Activated CD8-positive, alpha-beta memory T cell treated with anti-CD3 and anti-CD28 coated beads, Interleukin-2, amount 50 U/mL, for 4 hours (primary cell): ENCODE measurements around the gene TEX51.

Experiments used
- DNase-seq: peaks from one replicate; pipeline ENCODE4 v3.0.0-alpha.2; 2020

TEX51 gene

GRCh38 chr2:126894082-126894481 is 4.6 kb upstream of the TEX51 start:
- no peak for DNase-seq

- no peak for DNase-seq
Observed at GRCh38 chr2:126894585-126895182, 4.0 kb upstream of the TEX51 start.

- no peak for DNase-seq
Observed at GRCh38 chr2:126895336-126895735, 3.4 kb upstream of the TEX51 start.

- no peak for DNase-seq
Observed at GRCh38 chr2:126896471-126896870, 2.2 kb upstream of the TEX51 start.

GRCh38 chr2:126899616-126900185 is 1.0 kb downstream of the TEX51 start:
- DNase-seq, result no peak

- no peak for DNase-seq
Observed at GRCh38 chr2:126900646-126901319, 2.1 kb downstream of the TEX51 start.

- DNase-seq, result no peak
Observed at GRCh38 chr2:126901459-126901858, 2.8 kb downstream of the TEX51 start.

GRCh38 chr2:126902152-126902835 is 3.6 kb downstream of the TEX51 start:
- no peak for DNase-seq

- DNase-seq, result no peak
Observed at GRCh38 chr2:126902859-126903258, 4.2 kb downstream of the TEX51 start.

GRCh38 chr2:126905991-126906390 is 7.3 kb downstream of the TEX51 start:
- no peak for DNase-seq

- DNase-seq, result no peak
Observed at GRCh38 chr2:126906781-126907180, 8.1 kb downstream of the TEX51 start.

- no peak for DNase-seq
Observed at GRCh38 chr2:126907671-126908070, 9.0 kb downstream of the TEX51 start.

- DNase-seq, result no peak
Observed at GRCh38 chr2:126908721-126909177, 10.1 kb downstream of the TEX51 start.

GRCh38 chr2:126909366-126909765 is 10.7 kb downstream of the TEX51 start:
- DNase-seq, result no peak

- DNase-seq, result no peak
Observed at GRCh38 chr2:126909781-126910180, 11.1 kb downstream of the TEX51 start.

- no peak for DNase-seq
Observed at GRCh38 chr2:126910637-126911036, 11.9 kb downstream of the TEX51 start.

GRCh38 chr2:126911111-126911796 is 12.6 kb downstream of the TEX51 start:
- no peak for DNase-seq

GRCh38 chr2:126912201-126912600 is 13.5 kb downstream of the TEX51 start:
- no peak for DNase-seq

- no peak for DNase-seq
Observed at GRCh38 chr2:126913329-126913728, 14.6 kb downstream of the TEX51 start.

- no peak for DNase-seq
Observed at GRCh38 chr2:126913881-126914615, 15.4 kb downstream of the TEX51 start.

GRCh38 chr2:126914811-126915500 is 16.3 kb downstream of the TEX51 start:
- no peak for DNase-seq

GRCh38 chr2:126915903-126916302 is 17.2 kb downstream of the TEX51 start:
- DNase-seq, result no peak
